Measurements from ENCODE around the gene ERBIN. TPM values are rescaled to one million over a fixed set of nuclear protein-coding genes. Genes with fewer than 3 reads are reported as not detected.

The ERBIN gene
- total and polyA plus RNA-seq, 2 of the 13 experiments (the other 11 are each of a cell fraction or from before 2014, with no cell fraction given): 14.4 to 41.7 TPM

GRCh38 chr5:65925044-65925600, 1.3 kb upstream of the ERBIN start (continued):
- TF ChIP-seq TAF1 (CRISPR knock-in tag; IDR thresholded peaks at IDR 0.05): peak; percentile 49
- no peak for TF ChIP-seq ZNF772 (CRISPR knock-in tag; IDR thresholded peaks at IDR 0.05)
- no peak for TF ChIP-seq ZNF746 (CRISPR knock-in tag; IDR thresholded peaks at IDR 0.05)
- TF ChIP-seq SP4 (CRISPR knock-in tag; IDR thresholded peaks at IDR 0.05): no peak
- no peak for TF ChIP-seq SP1 (IDR thresholded peaks at IDR 0.05)
- TF ChIP-seq SP1 (CRISPR knock-in tag; IDR thresholded peaks at IDR 0.05): no peak
- no peak for TF ChIP-seq PITX1 (CRISPR knock-in tag; IDR thresholded peaks at IDR 0.05)
- no peak for TF ChIP-seq GATA4 (IDR thresholded peaks at IDR 0.05; ENCODE audit: borderline replicate concordance, low read depth)
- no peak for TF ChIP-seq PRDM10 (CRISPR knock-in tag; IDR thresholded peaks at IDR 0.05; ENCODE audit: low read depth)
- no peak for TF ChIP-seq RERE (CRISPR knock-in tag; IDR thresholded peaks at IDR 0.05; ENCODE audit: low read depth)
- TF ChIP-seq TEF (CRISPR knock-in tag; IDR thresholded peaks at IDR 0.05): no peak; the same call in 1 of the 2 replicates
- TF ChIP-seq ZNF839 (CRISPR knock-in tag; IDR thresholded peaks at IDR 0.05; ENCODE audit: borderline replicate concordance): peak; percentile 86
- TF ChIP-seq NFAT5 (CRISPR knock-in tag; IDR thresholded peaks at IDR 0.05): no peak
- TF ChIP-seq SIX4 (CRISPR knock-in tag; IDR thresholded peaks at IDR 0.05): no peak
- TF ChIP-seq MXD3 (CRISPR knock-in tag; IDR thresholded peaks at IDR 0.05): peak; percentile 35; the same call in 1 of the 2 replicates

Measured in HepG2 (cell line).